ENCODE data around the gene LENEP. TPM values are rescaled to one million over a fixed set of nuclear protein-coding genes. Genes with fewer than 3 reads are reported as not detected.

Gene LENEP, protein sequence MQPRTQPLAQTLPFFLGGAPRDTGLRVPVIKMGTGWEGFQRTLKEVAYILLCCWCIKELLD
- total RNA-seq = not detected
- polyA plus RNA-seq (2013, experiment 1 of 2) = not detected
- polyA plus RNA-seq (2013, experiment 2 of 2) = 0.20 TPM
- 0 to 1.4 (median 0.49) reads per million in 172 experiments for total RNA-seq

DNA sequence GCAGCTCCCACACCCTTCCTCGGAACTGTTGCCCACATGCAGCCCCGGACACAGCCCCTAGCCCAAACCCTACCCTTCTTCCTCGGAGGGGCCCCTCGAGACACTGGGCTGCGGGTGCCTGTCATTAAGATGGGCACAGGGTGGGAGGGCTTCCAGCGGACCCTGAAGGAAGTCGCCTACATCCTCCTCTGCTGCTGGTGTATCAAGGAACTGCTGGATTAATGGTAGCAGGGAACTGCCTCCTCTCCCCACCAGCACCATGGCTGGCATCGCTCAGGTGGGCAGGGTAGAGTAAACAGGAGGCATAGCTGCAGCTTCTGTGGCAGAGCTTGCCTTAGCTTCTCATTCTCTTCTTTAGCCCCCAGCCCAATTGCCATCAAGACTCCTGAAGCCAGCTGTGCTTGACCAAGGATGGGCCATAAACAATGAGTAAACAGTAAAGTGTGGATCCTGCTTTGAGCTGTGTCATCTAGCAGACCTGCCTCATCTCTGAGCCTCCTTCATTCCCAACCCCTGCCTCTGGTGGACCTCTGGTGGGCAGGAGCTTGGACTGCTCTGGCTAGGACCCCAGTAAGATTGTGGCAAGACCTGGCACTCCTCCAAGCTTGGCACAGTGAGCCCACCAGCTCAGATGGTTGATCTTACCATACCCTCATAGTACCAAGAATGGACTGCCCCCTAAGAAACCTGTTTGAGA, at the start of gene LENEP:
Gene LENEP, plus strand, starts transcription at position 15 of the 697 bp plus-strand sequence. Its CDS starts 22 bp downstream, at position 37.
- POLR2A ChIA-PET = interaction anchor here (1.0 to 2.5 kb wide), 5 partner anchors 10 to 38 kb away, joined by 3 to 19 read pairs (median 7); partner anchors contain the start of genes CKS1B, FLAD1 and PBXIP1
- CTCF ChIA-PET = interaction anchor here (1.3 to 13.2 kb wide), 2 partner anchors 10 to 25 kb away, joined by 3 to 159 read pairs; no protein-coding TSS in a partner anchor
- Mint-ChIP-seq H3K27me3 (no peaks in the 10 kb centered on the region), H3K4me3 (no peak within 1 kb of the TSS), H3K4me1 (ENCODE audit: low read depth) (peaks cover 34% of the 10 kb centered on the region), H3K36me3 (ENCODE audit: low read depth) (peaks cover 18% of the 10 kb centered on the region), H3K27ac (no peak within 1 kb of the TSS), H3K9me3 (no peaks in the 10 kb centered on the region)
- Histone ChIP-seq H3K27me3 (ENCODE audit: control insufficient read depth in 1 of 2, insufficient read depth in 2 of 2, low read length in 2 of 2) (no peaks in the 10 kb centered on the region), H3K36me3 (ENCODE audit: insufficient read depth, low read length) (peaks cover 31% of the 10 kb centered on the region), H3K9me3 (ENCODE audit: control insufficient read depth in 1 of 2, insufficient read depth in 1 of 2, low read length in 2 of 2) (no peaks in the 10 kb centered on the region), H3K4me3 (ENCODE audit: low read length) (no peak within 1 kb of the TSS), H3K4me1 (ENCODE audit: insufficient read depth, low read length) (peaks cover 32% of the 10 kb centered on the region), H3K27ac (ENCODE audit: low read depth in 1 of 2, low read length in 2 of 2) (no peak within 1 kb of the TSS)
- intact Hi-C loops (cut with DNase I, micrococcal nuclease) = no loop called here
- TF ChIP-seq, protein P1, sequence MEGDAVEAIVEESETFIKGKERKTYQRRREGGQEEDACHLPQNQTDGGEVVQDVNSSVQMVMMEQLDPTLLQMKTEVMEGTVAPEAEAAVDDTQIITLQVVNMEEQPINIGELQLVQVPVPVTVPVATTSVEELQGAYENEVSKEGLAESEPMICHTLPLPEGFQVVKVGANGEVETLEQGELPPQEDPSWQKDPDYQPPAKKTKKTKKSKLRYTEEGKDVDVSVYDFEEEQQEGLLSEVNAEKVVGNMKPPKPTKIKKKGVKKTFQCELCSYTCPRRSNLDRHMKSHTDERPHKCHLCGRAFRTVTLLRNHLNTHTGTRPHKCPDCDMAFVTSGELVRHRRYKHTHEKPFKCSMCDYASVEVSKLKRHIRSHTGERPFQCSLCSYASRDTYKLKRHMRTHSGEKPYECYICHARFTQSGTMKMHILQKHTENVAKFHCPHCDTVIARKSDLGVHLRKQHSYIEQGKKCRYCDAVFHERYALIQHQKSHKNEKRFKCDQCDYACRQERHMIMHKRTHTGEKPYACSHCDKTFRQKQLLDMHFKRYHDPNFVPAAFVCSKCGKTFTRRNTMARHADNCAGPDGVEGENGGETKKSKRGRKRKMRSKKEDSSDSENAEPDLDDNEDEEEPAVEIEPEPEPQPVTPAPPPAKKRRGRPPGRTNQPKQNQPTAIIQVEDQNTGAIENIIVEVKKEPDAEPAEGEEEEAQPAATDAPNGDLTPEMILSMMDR (IDR thresholded peaks at IDR 0.05) = no peak
- ATAC-seq (ENCODE audit: poor library complexity) (no peak), DNase-seq (no peak)

DNA sequence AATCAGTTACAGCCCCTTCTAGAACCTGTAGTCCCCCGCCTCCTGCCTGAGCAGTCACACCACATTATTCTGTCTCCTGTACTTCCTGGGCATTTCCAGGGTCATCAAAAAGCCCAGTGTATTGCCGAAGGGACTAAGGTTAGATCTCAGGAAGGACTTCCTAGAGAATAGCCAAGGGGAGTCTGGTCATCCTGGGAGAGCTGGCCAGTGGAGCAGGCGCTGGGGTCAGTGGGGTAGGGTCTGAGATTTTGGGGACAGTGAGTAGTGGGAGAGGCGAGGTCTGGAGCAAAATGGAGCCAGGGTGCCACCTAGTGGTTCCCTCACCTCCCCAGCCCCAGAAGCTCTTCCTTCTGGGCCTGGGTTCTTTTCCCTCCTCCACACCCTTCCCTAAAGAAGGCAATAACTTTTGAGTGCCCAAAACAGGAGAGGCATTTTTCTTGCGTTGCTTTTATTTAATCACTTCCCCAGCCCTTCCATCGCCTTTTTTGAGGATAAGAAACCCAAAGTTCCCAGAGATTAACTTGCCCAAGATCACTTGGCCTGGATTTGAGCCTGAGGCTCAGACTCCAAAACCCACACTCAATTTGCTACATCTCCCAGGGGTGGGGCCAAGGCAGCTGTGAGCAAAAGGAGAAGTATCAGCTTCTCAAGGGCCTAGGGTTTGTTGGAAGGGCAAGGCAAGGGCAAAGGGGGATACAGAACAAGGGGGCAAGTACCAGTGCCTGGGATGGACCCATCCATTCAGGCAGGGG, 49.6 kb upstream of the LENEP start:
- H3K27ac Mint-ChIP-seq = peak overlapping the region; percentile 94
- H3K9me3 ChIP-seq (ENCODE audit: control insufficient read depth in 1 of 2, insufficient read depth in 1 of 2, low read length in 2 of 2) = no peaks in the 10 kb centered on the region
- peak overlapping the region; percentile 62 to 80 for H3K27ac ChIP-seq (ENCODE audit: low read depth in 1 of 2, low read length in 2 of 2)
- ATAC-seq (ENCODE audit: poor library complexity) (peak; percentile 33), DNase-seq (peak in 10 of 14 experiments; percentile 27 to 74 (median 40))
- H3K4me1 Mint-ChIP-seq (ENCODE audit: low read depth) = peaks cover 60% of the 10 kb centered on the region
- TF ChIP-seq, protein P1 (IDR thresholded peaks at IDR 0.05) = peak; percentile 76
- peaks cover 45% of the 10 kb centered on the region for H3K36me3 ChIP-seq (ENCODE audit: insufficient read depth, low read length)
- H3K4me3 Mint-ChIP-seq = peak overlapping the region; percentile 61
- H3K27me3 ChIP-seq (ENCODE audit: control insufficient read depth in 1 of 2, insufficient read depth in 2 of 2, low read length in 2 of 2) = no peaks in the 10 kb centered on the region
- no peak overlapping the region for H3K4me3 ChIP-seq (ENCODE audit: low read length)
- ChIA-PET CTCF (interaction anchor here (0.6 to 1.1 kb wide), 5 partner anchors 18 to 335 kb away, joined by 3 to 5 read pairs (median 3); partner anchors contain the start of gene PYGO2), POLR2A (interaction anchor here (1.2 kb wide), 3 partner anchors 68 to 384 kb away, joined by 3 to 6 read pairs (median 4); no protein-coding TSS in a partner anchor)
- peaks cover 57% of the 10 kb centered on the region for H3K36me3 Mint-ChIP-seq (ENCODE audit: low read depth)
- intact Hi-C loops (cut with DNase I, micrococcal nuclease) = no loop called here
- peaks cover 78% of the 10 kb centered on the region for H3K4me1 ChIP-seq (ENCODE audit: insufficient read depth, low read length)
- H3K27me3 Mint-ChIP-seq = no peaks in the 10 kb centered on the region
- no peaks in the 10 kb centered on the region for H3K9me3 Mint-ChIP-seq

Data from CD4-positive, alpha-beta T cell (primary cell).